Activated CD8-positive, alpha-beta T cell treated with anti-CD3 and anti-CD28 coated beads, Interleukin-2, amount 10 ng/mL, durations not matched to agents 7 days and 5 days (primary cell): ENCODE results near the gene ELOVL3. TPM values are rescaled to one million over a fixed set of nuclear protein-coding genes. Genes with fewer than 3 reads are reported as not detected.
A peak's percentile ranks its signal among the peaks of the same experiment; 100 is the strongest.

Source experiments
- ATAC-seq: fragments of 150-1000 bp; cut with Tn5 transposase; one replicate; pipeline ENCODE4 v1.10.0; 2021; ENCODE audit warnings: moderate library complexity
- CTCF ChIA-PET: fragments of 350-600 bp; sonication (Branson Sonifier 250); formaldehyde crosslinking; loops from one replicate; lab custom pipeline; 2021; ENCODE audit warnings: antibody characterized with exemption; lab: Charles Lee
- POLR2A ChIA-PET: fragments of 350-600 bp; sonication (Branson Sonifier 250); formaldehyde crosslinking; loops from one replicate; lab custom pipeline; 2021; ENCODE audit warnings: antibody characterized with exemption; lab: Charles Lee
- DNase-seq: peaks from one replicate; pipeline ENCODE4 v3.0.0-alpha.2; 2020
- H3K27ac Mint-ChIP-seq: one replicate; pipeline ENCODE4 v1.8.0; 2021; ENCODE audit warnings: mild to moderate bottlenecking, mixed read lengths
- H3K27me3 Mint-ChIP-seq: one replicate; pipeline ENCODE4 v1.8.0; 2021; ENCODE audit warnings: low read depth, mixed read lengths
- H3K36me3 Mint-ChIP-seq: one replicate; pipeline ENCODE4 v1.8.0; 2021; ENCODE audit warnings: low read depth, mixed read lengths
- H3K4me1 Mint-ChIP-seq: one replicate; pipeline ENCODE4 v1.8.0; 2021; ENCODE audit warnings: low read depth, mixed read lengths
- H3K4me3 Mint-ChIP-seq: one replicate; pipeline ENCODE4 v1.8.0; 2021; ENCODE audit warnings: mild to moderate bottlenecking, mixed read lengths
- H3K9me3 Mint-ChIP-seq: one replicate; pipeline ENCODE4 v1.8.0; 2022; ENCODE audit warnings: mixed read lengths; ENCODE audit not compliant: insufficient read depth
- total RNA-seq, 2 experiments: library from RNA; stranded (reverse); gene quantifications; one replicate each; pipeline ENCODE4 v1.2.3, GENCODE V29; 2021

The ELOVL3 gene
- total RNA-seq, 2 experiments from 2014 or later, result not detected

DNA sequence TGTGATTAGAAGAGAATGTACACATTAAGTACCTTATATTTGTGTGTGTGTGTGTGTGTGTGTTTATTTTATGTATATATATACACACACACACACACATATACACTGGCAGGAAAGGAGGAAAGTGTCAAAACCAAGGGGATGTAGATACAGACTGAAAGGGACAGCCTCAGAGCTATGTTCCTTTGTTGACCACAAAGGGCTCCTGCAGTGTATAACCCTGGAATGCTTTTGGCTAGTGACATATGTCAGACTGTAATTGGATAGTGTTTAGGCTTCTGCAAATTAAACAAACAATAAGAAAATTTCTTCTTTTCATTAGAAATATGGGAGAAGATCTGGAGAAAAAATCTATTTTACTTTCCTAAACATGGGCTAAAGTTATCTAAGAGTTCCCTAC, 35.1 kb downstream of the ELOVL3 start:
- H3K36me3 Mint-ChIP-seq, result peaks cover 46% of the 10 kb centered on the region
- H3K27me3 Mint-ChIP-seq, result no peaks in the 10 kb centered on the region
- no peak for DNase-seq
- ChIA-PET POLR2A (no interaction called here), CTCF (no interaction called here)
- peaks cover 5% of the 10 kb centered on the region for H3K4me1 Mint-ChIP-seq
- no peak overlapping the region for H3K4me3 Mint-ChIP-seq
- ATAC-seq, result no peak
- no peak overlapping the region for H3K27ac Mint-ChIP-seq
- H3K9me3 Mint-ChIP-seq, result no peaks in the 10 kb centered on the region

DNA sequence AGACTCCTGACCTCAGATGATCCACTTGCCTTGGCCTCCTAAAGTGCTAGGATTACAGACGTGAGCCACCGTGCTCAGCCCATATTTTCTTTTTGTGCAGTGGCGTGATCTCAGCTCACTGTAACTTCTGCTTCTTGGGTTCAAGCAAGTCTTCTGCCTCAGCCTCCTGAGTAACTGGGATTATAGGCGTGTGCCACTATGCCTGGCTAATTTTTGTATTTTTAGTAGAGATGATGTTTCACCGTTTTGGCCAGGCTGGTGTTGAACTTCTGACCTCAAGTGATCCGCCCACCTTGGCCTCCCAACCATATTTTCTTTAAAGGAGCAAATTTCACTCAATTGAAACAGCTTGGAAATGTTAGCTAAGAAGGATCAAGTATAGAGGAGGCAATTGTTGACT, 35.7 kb downstream of the ELOVL3 start:
- Mint-ChIP-seq H3K4me3 (no peak overlapping the region), H3K9me3 (no peaks in the 10 kb centered on the region), H3K36me3 (peaks cover 45% of the 10 kb centered on the region), H3K27ac (no peak overlapping the region), H3K4me1 (peaks cover 7% of the 10 kb centered on the region), H3K27me3 (no peaks in the 10 kb centered on the region)
- no peak for ATAC-seq
- no peak for DNase-seq
- ChIA-PET CTCF (interaction anchor here (1.3 kb wide), 1 partner anchor 90 kb away, joined by 3 read pairs; no protein-coding TSS in a partner anchor), POLR2A (no interaction called here)

DNA sequence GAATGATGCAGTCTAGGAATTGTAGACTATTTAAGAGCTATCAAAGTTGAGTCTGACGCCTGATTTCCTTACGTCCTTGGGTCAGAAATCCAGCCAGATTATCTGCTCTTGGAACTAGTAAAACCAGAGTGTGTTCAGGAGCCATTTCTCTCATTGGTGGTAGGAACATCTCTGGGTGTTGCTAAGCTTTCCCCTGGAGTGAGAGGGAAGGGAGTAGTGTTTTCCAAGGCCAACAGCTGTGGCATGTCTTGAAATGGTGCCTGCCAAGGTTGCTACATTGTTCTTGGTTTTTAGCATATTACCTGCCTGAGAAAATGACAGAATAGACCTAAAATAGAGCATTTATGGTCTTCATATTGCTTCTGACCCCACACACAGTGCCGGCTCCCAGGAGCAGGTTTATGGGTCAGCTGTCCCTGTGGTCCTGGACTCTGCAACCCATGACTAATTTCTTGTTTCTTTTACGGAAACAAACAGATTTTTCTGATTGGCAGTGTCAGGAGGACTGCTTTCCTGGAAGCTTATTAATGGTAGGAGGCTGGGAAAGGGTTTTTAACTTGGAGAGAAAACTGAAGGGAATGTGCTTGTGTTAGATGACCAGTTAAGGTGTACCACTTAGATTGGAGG, 36.8 kb downstream of the ELOVL3 start:
- H3K4me1 Mint-ChIP-seq, result peaks cover 16% of the 10 kb centered on the region
- ChIA-PET CTCF (interaction anchor here (0.9 to 1.3 kb wide), 2 partner anchors 89 to 93 kb away, joined by 3 read pairs; no protein-coding TSS in a partner anchor), POLR2A (no interaction called here)
- H3K9me3 Mint-ChIP-seq, result no peaks in the 10 kb centered on the region
- no peak overlapping the region for H3K27ac Mint-ChIP-seq
- H3K4me3 Mint-ChIP-seq, result no peak overlapping the region
- H3K27me3 Mint-ChIP-seq, result no peaks in the 10 kb centered on the region
- no peak for ATAC-seq
- peaks cover 48% of the 10 kb centered on the region for H3K36me3 Mint-ChIP-seq
- DNase-seq, result no peak

DNA sequence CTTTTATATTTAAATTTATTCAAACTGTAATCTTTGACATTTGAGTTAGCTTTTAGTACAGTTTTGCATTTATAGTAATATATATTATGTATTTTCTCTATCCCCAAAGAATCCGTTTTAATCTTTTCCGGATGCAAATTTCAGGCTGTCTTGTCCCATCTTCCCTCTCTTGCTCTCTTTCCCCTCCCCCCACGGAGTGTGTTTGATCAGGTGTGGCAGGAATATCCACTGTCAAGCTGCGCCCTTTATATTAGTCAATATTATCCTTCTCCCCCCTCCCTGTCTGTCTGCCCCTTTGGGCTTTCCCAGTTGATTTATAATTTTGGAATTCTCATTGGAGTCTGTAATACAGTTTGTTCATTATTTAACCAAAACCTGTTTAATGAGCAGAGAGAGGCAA, 38.3 kb downstream of the ELOVL3 start:
- no peak for DNase-seq
- ChIA-PET POLR2A (no interaction called here), CTCF (interaction anchor here (10.2 kb wide), 1 partner anchor 33 kb away, joined by 52 read pairs; no protein-coding TSS in a partner anchor)
- no peak for ATAC-seq
- Mint-ChIP-seq H3K36me3 (peaks cover 56% of the 10 kb centered on the region), H3K4me1 (peaks cover 30% of the 10 kb centered on the region), H3K27me3 (no peaks in the 10 kb centered on the region), H3K4me3 (no peak overlapping the region), H3K9me3 (no peaks in the 10 kb centered on the region), H3K27ac (no peak overlapping the region)

DNA sequence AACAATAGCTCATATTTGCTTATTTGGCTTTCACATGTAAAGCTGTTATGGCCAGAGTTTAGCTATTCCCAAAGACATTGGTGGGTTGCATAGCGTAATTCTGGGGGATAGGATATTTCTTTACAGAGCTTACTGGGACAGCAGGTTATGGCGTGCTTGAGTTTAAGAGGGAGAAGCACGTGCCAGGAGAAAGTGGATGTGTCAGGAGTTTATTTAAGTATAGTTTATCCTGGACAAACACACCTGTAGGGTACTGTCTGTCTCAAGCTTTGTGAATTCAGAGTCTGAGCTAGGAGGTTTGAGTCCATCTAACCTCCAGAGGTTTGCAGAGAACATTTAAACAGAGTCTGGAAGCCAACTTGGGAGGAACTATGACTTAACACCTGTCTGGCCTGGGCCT, 40.6 kb downstream of the ELOVL3 start:
- Mint-ChIP-seq H3K27me3 (no peaks in the 10 kb centered on the region), H3K4me3 (no peak overlapping the region), H3K9me3 (no peaks in the 10 kb centered on the region), H3K4me1 (peaks cover 35% of the 10 kb centered on the region), H3K36me3 (peaks cover 45% of the 10 kb centered on the region), H3K27ac (no peak overlapping the region)
- ATAC-seq, result no peak
- ChIA-PET CTCF (interaction anchor here (1.0 to 10.2 kb wide), 5 partner anchors 17 to 85 kb away, joined by 3 to 52 read pairs (median 5); partner anchors contain the start of gene PITX3), POLR2A (interaction anchor here (0.6 to 3.6 kb wide), 2 partner anchors 21 to 116 kb away, joined by 3 to 14 read pairs; partner anchors contain the start of gene GBF1)
- DNase-seq, result no peak

DNA sequence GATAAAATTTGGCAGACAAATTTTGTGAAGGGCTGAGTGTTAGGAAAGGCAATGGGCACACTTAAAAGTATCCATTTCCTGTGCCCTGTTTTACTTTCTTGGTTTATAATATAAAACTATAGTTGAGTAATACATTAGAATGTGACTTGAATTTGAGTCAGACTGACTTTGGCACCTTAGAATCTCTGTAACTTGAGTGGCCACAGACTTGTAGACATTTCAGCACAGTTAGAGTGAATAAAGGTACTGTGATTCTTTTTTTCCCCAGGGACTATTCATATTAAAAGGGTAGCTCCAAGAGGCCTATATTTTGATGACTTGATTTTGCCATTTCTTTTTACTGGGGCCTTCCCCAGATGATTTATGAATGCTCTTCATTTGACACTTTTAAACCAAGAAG, 41.6 kb downstream of the ELOVL3 start:
- POLR2A ChIA-PET, result interaction anchor here (0.7 to 3.6 kb wide), 3 partner anchors 9 to 59 kb away, joined by 3 to 14 read pairs (median 4); partner anchors contain the start of gene GBF1
- Mint-ChIP-seq H3K27me3 (no peaks in the 10 kb centered on the region), H3K4me1 (peaks cover 44% of the 10 kb centered on the region), H3K4me3 (no peak overlapping the region), H3K36me3 (peaks cover 41% of the 10 kb centered on the region), H3K9me3 (no peaks in the 10 kb centered on the region), H3K27ac (no peak overlapping the region)
- no peak for DNase-seq
- no peak for ATAC-seq
- CTCF ChIA-PET, result interaction anchor here (0.9 to 10.2 kb wide), 14 partner anchors 9 to 84 kb away, joined by 3 to 52 read pairs (median 4); no protein-coding TSS in a partner anchor

DNA sequence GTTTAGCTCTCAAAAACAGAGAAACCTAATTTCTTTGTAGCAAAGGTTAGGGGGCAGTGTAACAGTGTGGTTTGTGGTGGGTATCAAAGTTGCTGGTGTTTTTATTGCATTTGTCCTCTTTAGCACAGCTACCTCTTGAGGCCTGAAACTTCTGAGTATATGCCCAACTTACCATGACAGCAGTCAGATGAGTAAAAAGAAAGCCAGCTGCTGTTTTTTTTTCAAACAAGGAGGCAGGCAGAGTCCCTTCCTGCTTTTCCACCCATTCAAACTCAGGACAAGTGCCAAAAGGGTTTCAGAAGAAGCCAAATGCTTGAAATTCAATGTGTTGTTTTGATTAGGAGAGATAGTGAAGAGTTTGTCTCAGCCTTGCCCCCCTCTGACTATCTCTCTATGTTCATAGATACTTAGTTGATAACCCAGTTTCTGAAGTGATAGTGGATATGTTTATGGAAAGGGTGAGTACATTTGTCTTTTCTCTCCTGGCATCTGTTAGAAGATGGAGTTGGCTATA, 42.3 kb downstream of the ELOVL3 start:
- ATAC-seq, result peak; percentile 39
- CTCF ChIA-PET, result interaction anchor here (0.9 to 10.2 kb wide), 13 partner anchors 8 to 104 kb away, joined by 3 to 52 read pairs (median 4); no protein-coding TSS in a partner anchor
- peak overlapping the region; percentile 19 for H3K27ac Mint-ChIP-seq
- H3K27me3 Mint-ChIP-seq, result no peaks in the 10 kb centered on the region
- no peaks in the 10 kb centered on the region for H3K9me3 Mint-ChIP-seq
- H3K4me3 Mint-ChIP-seq, result no peak overlapping the region
- no peak for DNase-seq
- H3K4me1 Mint-ChIP-seq, result peaks cover 44% of the 10 kb centered on the region
- POLR2A ChIA-PET, result interaction anchor here (0.7 to 3.6 kb wide), 4 partner anchors 8 to 65 kb away, joined by 3 to 14 read pairs (median 4); partner anchors contain the start of gene GBF1
- peaks cover 34% of the 10 kb centered on the region for H3K36me3 Mint-ChIP-seq

DNA sequence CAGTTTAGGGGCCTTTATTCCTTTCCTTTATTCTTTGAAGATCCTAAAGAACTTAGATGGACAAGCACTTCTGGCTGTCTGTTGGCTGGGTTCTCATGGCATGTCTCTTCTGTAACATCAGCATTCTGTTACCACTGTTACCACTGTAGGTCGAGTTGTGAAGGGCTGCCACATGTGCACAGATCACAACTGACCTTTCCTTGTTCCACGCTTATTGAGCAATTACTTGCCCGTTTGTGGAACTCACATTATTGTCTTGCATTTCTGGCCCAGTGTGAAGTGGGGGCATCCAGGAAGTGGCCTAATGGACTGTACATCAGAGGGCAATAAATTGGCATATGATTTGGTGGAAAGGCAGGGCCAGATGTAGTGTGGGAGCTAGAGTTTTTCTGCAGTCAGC, 42.9 kb downstream of the ELOVL3 start:
- H3K4me1 Mint-ChIP-seq, result peaks cover 44% of the 10 kb centered on the region
- peaks cover 31% of the 10 kb centered on the region for H3K36me3 Mint-ChIP-seq
- no peak overlapping the region for H3K27ac Mint-ChIP-seq
- no peak overlapping the region for H3K4me3 Mint-ChIP-seq
- DNase-seq (no peak), ATAC-seq (no peak)
- no peaks in the 10 kb centered on the region for H3K27me3 Mint-ChIP-seq
- CTCF ChIA-PET, result interaction anchor here (1.0 to 10.2 kb wide), 8 partner anchors 15 to 104 kb away, joined by 3 to 52 read pairs (median 4); no protein-coding TSS in a partner anchor
- H3K9me3 Mint-ChIP-seq, result no peaks in the 10 kb centered on the region
- POLR2A ChIA-PET, result interaction anchor here (0.7 to 1.2 kb wide), 2 partner anchors 57 to 65 kb away, joined by 3 read pairs; no protein-coding TSS in a partner anchor

DNA sequence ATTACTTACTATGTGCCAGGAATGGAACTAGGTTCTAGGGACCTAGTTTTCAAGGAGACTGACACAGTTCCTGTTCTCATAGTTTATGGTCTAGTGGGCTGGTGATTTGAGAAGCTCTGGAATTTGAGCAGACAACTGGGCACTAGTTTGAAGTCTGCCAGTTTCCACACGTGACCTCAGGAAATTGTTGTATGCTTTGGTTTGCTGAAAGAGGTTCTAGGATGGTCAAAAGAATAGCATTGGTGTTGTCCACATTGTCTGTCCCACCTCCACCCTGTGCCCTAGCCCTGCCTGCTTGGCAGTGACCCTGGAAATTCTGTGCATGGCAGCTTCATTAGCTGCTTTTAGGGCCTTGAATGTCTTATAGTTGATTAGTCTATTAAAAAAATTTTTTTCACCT, 48.0 kb downstream of the ELOVL3 start:
- H3K27me3 Mint-ChIP-seq, result no peaks in the 10 kb centered on the region
- no peak overlapping the region for H3K27ac Mint-ChIP-seq
- H3K4me3 Mint-ChIP-seq, result no peak overlapping the region
- peaks cover 16% of the 10 kb centered on the region for H3K4me1 Mint-ChIP-seq
- POLR2A ChIA-PET, result interaction anchor here (0.9 kb wide), 1 partner anchor 150 kb away, joined by 3 read pairs; no protein-coding TSS in a partner anchor
- CTCF ChIA-PET, result interaction anchor here (1.3 to 1.4 kb wide), 2 partner anchors 12 to 78 kb away, joined by 3 read pairs; no protein-coding TSS in a partner anchor
- no peaks in the 10 kb centered on the region for H3K9me3 Mint-ChIP-seq
- peaks cover 19% of the 10 kb centered on the region for H3K36me3 Mint-ChIP-seq
- no peak for DNase-seq
- ATAC-seq, result no peak

DNA sequence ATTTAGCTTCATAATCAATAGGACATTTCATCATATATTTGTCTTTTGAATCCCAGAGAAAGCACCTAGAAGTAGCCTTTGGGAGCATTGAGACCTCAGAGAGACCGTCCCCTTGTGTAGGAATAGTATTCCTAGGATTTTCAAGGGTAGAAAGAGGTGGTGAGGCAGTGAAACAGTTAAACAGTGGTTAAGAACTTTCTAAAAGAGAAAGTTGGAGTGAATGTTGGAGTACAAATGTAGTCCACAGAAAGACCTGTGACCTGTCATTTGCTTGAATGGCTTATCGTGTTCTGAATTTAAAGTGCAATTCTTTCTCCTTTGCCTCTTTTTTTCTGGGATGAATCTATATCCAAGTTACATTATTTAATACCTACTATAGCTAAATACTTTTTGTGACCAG, 49.2 kb downstream of the ELOVL3 start:
- POLR2A ChIA-PET, result no interaction called here
- CTCF ChIA-PET, result interaction anchor here (1.0 to 1.1 kb wide), 2 partner anchors 45 to 77 kb away, joined by 3 to 4 read pairs; no protein-coding TSS in a partner anchor
- Mint-ChIP-seq H3K9me3 (no peaks in the 10 kb centered on the region), H3K27me3 (no peaks in the 10 kb centered on the region), H3K27ac (no peak overlapping the region), H3K4me3 (no peak overlapping the region), H3K36me3 (peaks cover 17% of the 10 kb centered on the region), H3K4me1 (peaks cover 24% of the 10 kb centered on the region)
- DNase-seq, result no peak
- ATAC-seq, result no peak

DNA sequence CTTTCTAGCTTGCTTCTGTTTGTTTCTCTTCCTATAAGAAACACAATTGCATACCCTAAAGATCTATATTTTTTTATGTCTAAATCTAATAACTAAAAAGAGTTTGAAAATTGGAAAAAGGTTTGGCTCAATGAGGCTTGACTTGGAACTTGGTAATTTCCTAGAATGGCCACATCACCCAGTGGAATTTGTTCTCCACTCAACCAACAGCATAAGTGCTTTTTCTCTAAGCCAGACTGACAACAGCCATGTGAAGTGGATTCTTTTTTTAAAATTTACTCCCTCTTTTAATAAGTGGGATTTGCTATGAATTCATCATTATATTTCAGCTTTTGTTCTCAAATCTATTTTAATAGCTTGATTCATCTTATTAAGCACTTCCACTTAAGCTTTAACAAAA, 53.0 kb downstream of the ELOVL3 start:
- DNase-seq (no peak), ATAC-seq (no peak)
- H3K4me1 Mint-ChIP-seq, result peaks cover 38% of the 10 kb centered on the region
- no peak overlapping the region for H3K4me3 Mint-ChIP-seq
- no peak overlapping the region for H3K27ac Mint-ChIP-seq
- CTCF ChIA-PET, result interaction anchor here (0.9 to 2.0 kb wide), 6 partner anchors 10 to 225 kb away, joined by 3 to 4 read pairs (median 3); partner anchors contain the start of gene SUFU
- H3K9me3 Mint-ChIP-seq, result no peaks in the 10 kb centered on the region
- POLR2A ChIA-PET, result no interaction called here
- H3K36me3 Mint-ChIP-seq, result peaks cover 20% of the 10 kb centered on the region
- H3K27me3 Mint-ChIP-seq, result no peaks in the 10 kb centered on the region
